B cell (primary cell): ENCODE results near the gene CEP120. TPM values are rescaled to one million over a fixed set of nuclear protein-coding genes. Genes with fewer than 3 reads are reported as not detected.

Source experiments
- ATAC-seq: fragments of 200-7000 bp; cut with Tn5 transposase; one replicate; pipeline ENCODE4 v1.10.0; 2021; ENCODE audit warnings: low read depth, mild to moderate bottlenecking, moderate number of reproducible peaks, moderate library complexity
- CTCF ChIA-PET: fragments of 350-600 bp; sonication (Branson Sonifier 250); formaldehyde crosslinking; loops from one replicate; lab custom pipeline; 2021; ENCODE audit warnings: antibody characterized with exemption, inconsistent platforms; lab: Charles Lee
- POLR2A ChIA-PET: fragments of 350-600 bp; sonication (Branson Sonifier 250); formaldehyde crosslinking; loops from one replicate; lab custom pipeline; 2021; ENCODE audit warnings: antibody characterized with exemption; lab: Charles Lee
- DNase-seq: peaks from one replicate; pipeline ENCODE4 v3.0.0; 2013
- H2AFZ ChIP-seq: 2 replicates; pipeline ENCODE4 v1.6.1; 2012; ENCODE audit warnings: mild to moderate bottlenecking, low read depth, low read length; ENCODE audit not compliant: insufficient read depth, poor library complexity, severe bottlenecking
- H3K27ac ChIP-seq, 2 donors: 1 replicate in 1 of 2; 2 replicates in 1 of 2; pipeline ENCODE4 v1.5.1; 2012 to 2013; ENCODE audit warnings: low read length in 2 of 2, mild to moderate bottlenecking in 2 of 2, moderate library complexity in 1 of 2
- H3K27me3 ChIP-seq, 4 experiments: fragments of 200-600 bp in 1 of 4; sonication (generic) in 1 of 4; replicated peaks in 1 of 4; 1 replicate in 2 of 4; 2 replicates in 2 of 4; pipeline versions ENCODE4 v1.6.1 to v1.7.0; 2013 to 2016; ENCODE audit warnings: low read length in 3 of 4, mild to moderate bottlenecking in 2 of 4, mixed read lengths in 1 of 4, moderate library complexity in 1 of 4; ENCODE audit not compliant: insufficient read depth in 4 of 4, control insufficient read depth in 3 of 4; ENCODE audit errors: control extremely low read depth in 1 of 4
- H3K36me3 ChIP-seq, 2 experiments: replicated peaks in 1 of 2; 1 replicate in 1 of 2; 2 replicates in 1 of 2; pipeline versions ENCODE4 v1.6.1 to v1.7.1; 2013; ENCODE audit warnings: low read length in 1 of 2; ENCODE audit not compliant: insufficient read depth in 2 of 2, control insufficient read depth in 1 of 2; ENCODE audit errors: control extremely low read depth in 1 of 2, extremely low read depth in 1 of 2
- H3K4me1 ChIP-seq, 2 donors: fragments of 200-600 bp in 1 of 2; sonication (generic) in 1 of 2; 1 replicate in 1 of 2; 2 replicates in 1 of 2; pipeline versions ENCODE4 v1.5.1 to v1.6.1; 2013 to 2017; ENCODE audit warnings: low read length in 2 of 2; ENCODE audit not compliant: control insufficient read depth in 2 of 2, insufficient read depth in 2 of 2
- H3K4me2 ChIP-seq: replicated peaks from 2 replicates; pipeline ENCODE3; 2012; ENCODE audit warnings: mild to moderate bottlenecking, low read depth, low read length; ENCODE audit not compliant: poor library complexity, severe bottlenecking
- H3K4me3 ChIP-seq, 5 experiments: fragments of 200-600 bp in 1 of 5; sonication (generic) in 1 of 5; 1 replicate in 3 of 5; 2 replicates in 2 of 5; pipeline versions ENCODE4 v1.5.1 to v1.7.0; 2011 to 2016; ENCODE audit warnings: low read length in 4 of 5, mild to moderate bottlenecking in 4 of 5, low read depth in 2 of 5, control low read depth in 1 of 5, moderate library complexity in 1 of 5; ENCODE audit not compliant: insufficient read depth in 1 of 5; ENCODE audit errors: control extremely low read depth in 1 of 5, extremely low read depth in 1 of 5
- H3K79me2 ChIP-seq: fragments of 200-600 bp; sonication (generic); one replicate; pipeline ENCODE4 v1.6.0; 2016; ENCODE audit warnings: low read length; ENCODE audit not compliant: control insufficient read depth, insufficient read depth
- H3K9ac ChIP-seq: fragments of 200-600 bp; sonication (generic); 2 replicates; pipeline ENCODE4 v1.6.1; 2017; ENCODE audit warnings: mild to moderate bottlenecking, low read length, moderate library complexity
- H3K9me3 ChIP-seq, 3 donors: one replicate each; pipeline versions ENCODE4 v1.6.1 to v1.7.1; 2013; ENCODE audit warnings: low read length in 2 of 3; ENCODE audit not compliant: control insufficient read depth in 2 of 3, insufficient read depth in 1 of 3; ENCODE audit errors: control extremely low read depth in 1 of 3
- H4K20me1 ChIP-seq: 2 replicates; pipeline ENCODE4 v1.6.0; 2012; ENCODE audit warnings: mild to moderate bottlenecking, low read length; ENCODE audit not compliant: insufficient read depth, control insufficient read depth, poor library complexity, severe bottlenecking
- H3K27ac Mint-ChIP-seq: one replicate; pipeline ENCODE4 v1.8.0; 2021; ENCODE audit warnings: mixed read lengths
- H3K27me3 Mint-ChIP-seq: one replicate; pipeline ENCODE4 v1.8.0; 2021; ENCODE audit warnings: mixed read lengths
- H3K4me1 Mint-ChIP-seq: one replicate; pipeline ENCODE4 v1.8.0; 2021; ENCODE audit warnings: mixed read lengths
- H3K4me3 Mint-ChIP-seq: one replicate; pipeline ENCODE4 v1.8.0; 2021; ENCODE audit warnings: mixed read lengths
- H3K9me3 Mint-ChIP-seq: one replicate; pipeline ENCODE4 v1.8.0; 2022; ENCODE audit warnings: mixed read lengths; ENCODE audit not compliant: insufficient read depth
- CTCF ChIP-seq: fragments of 200-600 bp; IDR thresholded peaks from one replicate; pipeline ENCODE4 v1.8.0; 2022; ENCODE audit warnings: antibody characterized with exemption, mild to moderate bottlenecking
- EZH2 ChIP-seq: IDR thresholded peaks from 2 replicates; pipeline ENCODE4 v1.6.1; 2012; ENCODE audit warnings: borderline replicate concordance, low read depth, mild to moderate bottlenecking, moderate library complexity, low read length; ENCODE audit not compliant: insufficient read depth, poor library complexity, severe bottlenecking
- WGBS: methylation state at CpG from one replicate; pipeline ENCODE4 v1.1.5; 2013; ENCODE audit warnings: missing lambda C conversion rate; ENCODE audit not compliant: insufficient coverage; 5-methylcytosine and 5-hydroxymethylcytosine counted together
- intact Hi-C: fragments of 100-400 bp; cut with micrococcal nuclease; formaldehyde crosslinking; loops from one replicate; pipeline ENCODE4 v1.10.0; 2022
- polyA plus RNA-seq: library from polyadenylated mRNA; depleted of rRNA; stranded (reverse); fragments of >200 nt; gene quantifications from 2 replicates; pipeline ENCODE4 v1.2.3, GENCODE V29; 2012
- total RNA-seq, 2 donors: library from RNA; stranded (reverse); fragments of 120-200 nt in 1 of 2; gene quantifications; 1 replicate in 1 of 2; 2 replicates in 1 of 2; pipeline versions ENCODE4 v1.2.3 to v1.2.4, GENCODE V29; 2013 to 2022

The CEP120 gene
- total and polyA plus RNA-seq, 2 donors (not counting 1 experiment from before 2014, with no cell fraction given), result 15.7 to 89.7 TPM

GRCh38 chr5:123387313-123387712, 35.9 kb downstream of the CEP120 start:
- peaks cover 27 to 79% of the 10 kb centered on the region in 2 experiments for H3K36me3 ChIP-seq
- H3K27me3 Mint-ChIP-seq, result no peaks in the 10 kb centered on the region
- ATAC-seq, result no peak
- H3K27ac ChIP-seq, result no peak overlapping the region
- H3K79me2 ChIP-seq, result no peaks in the 10 kb centered on the region
- POLR2A ChIA-PET, result no interaction called here
- WGBS, result no CpG with 5 or more reads among the region's 3 CpGs
- no peaks in the 10 kb centered on the region for H3K4me1 ChIP-seq
- no peak overlapping the region for H3K4me3 Mint-ChIP-seq
- no peak overlapping the region for H3K27ac Mint-ChIP-seq
- no peak for DNase-seq
- H3K4me2 ChIP-seq, result no peak overlapping the region
- no peaks in the 10 kb centered on the region for H3K9me3 ChIP-seq
- CTCF ChIA-PET, result no interaction called here
- H4K20me1 ChIP-seq, result no peaks in the 10 kb centered on the region
- TF ChIP-seq EZH2, result no peak
- TF ChIP-seq CTCF, result no peak
- no peak overlapping the region for H3K9ac ChIP-seq
- intact Hi-C loops, result no loop called here
- H2AFZ ChIP-seq, result no peak overlapping the region
- H3K4me1 Mint-ChIP-seq, result no peaks in the 10 kb centered on the region
- H3K27me3 ChIP-seq, result no peaks in the 10 kb centered on the region
- no peak overlapping the region for H3K4me3 ChIP-seq
- no peaks in the 10 kb centered on the region for H3K9me3 Mint-ChIP-seq

DNA sequence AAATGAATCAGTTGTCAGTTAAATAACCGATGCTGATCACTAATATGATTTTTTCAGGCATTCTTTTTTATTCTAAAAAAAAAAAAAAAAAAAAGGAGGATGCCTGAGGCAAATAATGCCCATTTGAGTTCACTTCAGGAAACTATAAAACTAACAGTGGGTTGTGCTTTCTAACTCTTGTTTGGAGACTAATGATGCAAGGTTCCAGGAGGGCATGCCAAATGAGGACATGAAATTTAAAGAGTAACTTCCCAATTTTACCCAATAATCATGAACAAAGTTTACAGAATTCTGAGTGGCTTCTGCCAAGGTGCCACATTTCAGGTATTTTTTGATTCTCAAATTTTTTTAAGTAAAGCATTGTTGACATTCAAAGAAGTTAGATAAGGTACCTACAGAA, 41.0 kb downstream of the CEP120 start:
- intact Hi-C loops, result no loop called here
- no peak overlapping the region for H3K9ac ChIP-seq
- no peak overlapping the region for H3K27ac ChIP-seq
- whole genome bisulfite sequencing, result no CpG with 5 or more reads among the region's 1 CpG
- no peaks in the 10 kb centered on the region for H3K27me3 ChIP-seq
- no peak overlapping the region for H3K4me2 ChIP-seq
- peaks cover 25 to 81% of the 10 kb centered on the region in 2 experiments for H3K36me3 ChIP-seq
- ChIA-PET CTCF (interaction anchor here (2.0 kb wide), 1 partner anchor 15 kb away, joined by 6 read pairs; no protein-coding TSS in a partner anchor), POLR2A (no interaction called here)
- H3K4me1 Mint-ChIP-seq, result no peaks in the 10 kb centered on the region
- H3K79me2 ChIP-seq, result no peaks in the 10 kb centered on the region
- no peaks in the 10 kb centered on the region for H3K27me3 Mint-ChIP-seq
- no peak overlapping the region for H2AFZ ChIP-seq
- DNase-seq (no peak), ATAC-seq (no peak)
- no peaks in the 10 kb centered on the region for H3K9me3 Mint-ChIP-seq
- no peak overlapping the region for H3K4me3 Mint-ChIP-seq
- H4K20me1 ChIP-seq, result no peaks in the 10 kb centered on the region
- no peak overlapping the region for H3K27ac Mint-ChIP-seq
- H3K9me3 ChIP-seq, result no peaks in the 10 kb centered on the region
- no peak for TF ChIP-seq EZH2
- TF ChIP-seq CTCF, result no peak
- H3K4me1 ChIP-seq, result no peaks in the 10 kb centered on the region
- no peak overlapping the region for H3K4me3 ChIP-seq
